GM19438 (cell line): ENCODE measurements around the gene ASXL2.

Experiments
- ATAC-seq: cut with Tn5 transposase; IDR thresholded peaks from one replicate; pipeline ENCODE4 v1.9.1; 2021; ENCODE audit warnings: low read depth; ENCODE audit not compliant: unreplicated experiment

The ASXL2 gene

GRCh38 chr2:25698752-25699151 is 179.5 kb downstream of the ASXL2 start:
- no peak for ATAC-seq

GRCh38 chr2:25697559-25698341 is 180.5 kb downstream of the ASXL2 start:
- no peak for ATAC-seq

- no peak for ATAC-seq
These were observed 185.4 kb downstream of the ASXL2 start for GRCh38 chr2:25692737-25693445.

- ATAC-seq: no peak
These were observed 186.1 kb downstream of the ASXL2 start for GRCh38 chr2:25692143-25692542.

GRCh38 chr2:25690058-25690457 is 188.2 kb downstream of the ASXL2 start:
- no peak for ATAC-seq

- ATAC-seq: no peak
These were observed 190.1 kb downstream of the ASXL2 start for GRCh38 chr2:25688236-25688635.

GRCh38 chr2:25685741-25686140 is 192.5 kb downstream of the ASXL2 start:
- no peak for ATAC-seq

- no peak for ATAC-seq
These were observed 193.5 kb downstream of the ASXL2 start for GRCh38 chr2:25684577-25685473.
